Colonic mucosa (tissue), 4 donors: ENCODE measurements around the gene JPH4. TPM values are rescaled to one million over a fixed set of nuclear protein-coding genes. Genes with fewer than 3 reads are reported as not detected.

ENCODE experiments used
- DNase-seq: peaks from one replicate; pipeline ENCODE4 v3.0.0-alpha.2; 2020
- H3K27ac ChIP-seq: fragments of 200-600 bp; one replicate; pipeline ENCODE4 v1.8.0; 2021
- H3K27me3 ChIP-seq: fragments of 200-600 bp; one replicate; pipeline ENCODE4 v1.8.0; 2021
- H3K36me3 ChIP-seq: fragments of 200-600 bp; one replicate; pipeline ENCODE4 v1.8.0; 2021
- H3K4me1 ChIP-seq: fragments of 200-600 bp; one replicate; pipeline ENCODE4 v1.8.0; 2021; ENCODE audit warnings: mild to moderate bottlenecking
- H3K4me3 ChIP-seq: fragments of 200-600 bp; one replicate; pipeline ENCODE4 v1.8.0; 2021
- H3K9ac ChIP-seq, 2 donors: one replicate each; pipeline ENCODE4 v1.7.0; 2013; ENCODE audit warnings: control low read depth in 2 of 2, low read depth in 2 of 2, low read length in 2 of 2
- H3K9me3 ChIP-seq: fragments of 200-600 bp; one replicate; pipeline ENCODE4 v1.8.0; 2021
- intact Hi-C: fragments of 100-400 bp; cut with DNase I; formaldehyde crosslinking; loops from one replicate; pipeline ENCODE4 v1.14.1; 2022
- total RNA-seq, 2 donors: library from RNA; stranded (reverse); fragmentation: NEBNext Ultra II Directional in 1 of 2; extraction: Animal tissue kit (Norgen Biotek cat#: 25700) in 1 of 2; gene quantifications; one replicate each; pipeline ENCODE4 v1.2.1, GENCODE V29; 2021
- TF ChIP-seq, protein P1 (sequence below): fragments of 200-600 bp; IDR thresholded peaks from one replicate; pipeline ENCODE4 v1.8.0; 2022; ENCODE audit warnings: antibody characterized with exemption, mild to moderate bottlenecking
- donor health status: healthy.
- donor health status: DM: no; HTN: no; CAD: no.
- donor health status: DM: no; HTN: no; CAD: no.

The JPH4 gene
- total RNA-seq, result under 1 TPM; 0.30 to 0.58 TPM

DNA sequence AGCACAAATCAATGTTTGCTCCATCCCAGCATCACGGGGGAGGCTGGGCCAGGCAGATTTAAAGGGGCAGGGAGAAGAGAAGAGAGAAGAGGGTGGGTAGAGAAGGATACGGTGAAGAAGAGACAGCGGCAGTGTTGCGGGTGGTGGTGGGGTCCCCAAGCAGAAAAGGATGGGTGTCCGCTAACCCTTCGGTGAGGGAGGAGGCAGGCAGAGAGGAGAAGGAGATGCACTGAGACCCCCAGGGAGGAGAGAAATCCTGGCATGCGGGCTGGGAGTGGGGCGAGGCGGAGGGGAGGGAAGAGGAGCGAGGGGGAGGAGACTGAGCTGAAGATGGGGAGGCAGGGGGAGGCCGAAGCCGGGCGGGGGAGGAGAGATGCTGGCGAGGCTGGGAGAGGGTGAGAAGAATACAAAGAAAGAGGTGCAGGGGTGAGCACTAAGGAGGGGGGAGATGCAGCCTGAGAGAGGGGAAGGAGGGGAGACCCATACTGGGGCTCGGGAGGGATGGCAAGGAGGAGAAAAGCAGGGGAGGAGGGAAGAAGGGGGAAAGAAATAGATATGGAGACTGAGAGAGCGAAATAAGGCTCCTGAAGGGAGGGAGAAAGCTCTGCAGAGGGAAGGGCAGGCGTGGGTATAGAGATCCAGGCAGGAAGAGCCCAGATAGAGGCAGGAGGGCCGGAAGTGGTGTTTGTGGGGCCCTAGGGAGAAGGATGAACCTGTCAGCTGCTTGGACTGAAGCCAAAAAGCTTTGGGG, at the start of gene JPH4:
Gene JPH4 (minus strand): TSS at position 231 of the 751 bp plus-strand sequence. CDS start 1,337 bp downstream, outside the sequence.
- Histone ChIP-seq H3K27me3 (peaks cover 27% of the 10 kb centered on the region), H3K9me3 (no peaks in the 10 kb centered on the region), H3K4me1 (peaks cover 3% of the 10 kb centered on the region), H3K27ac (no peak within 1 kb of the TSS), H3K9ac (no peak within 1 kb of the TSS), H3K4me3 (no peak within 1 kb of the TSS), H3K36me3 (no peaks in the 10 kb centered on the region)
- TF ChIP-seq, protein P1, sequence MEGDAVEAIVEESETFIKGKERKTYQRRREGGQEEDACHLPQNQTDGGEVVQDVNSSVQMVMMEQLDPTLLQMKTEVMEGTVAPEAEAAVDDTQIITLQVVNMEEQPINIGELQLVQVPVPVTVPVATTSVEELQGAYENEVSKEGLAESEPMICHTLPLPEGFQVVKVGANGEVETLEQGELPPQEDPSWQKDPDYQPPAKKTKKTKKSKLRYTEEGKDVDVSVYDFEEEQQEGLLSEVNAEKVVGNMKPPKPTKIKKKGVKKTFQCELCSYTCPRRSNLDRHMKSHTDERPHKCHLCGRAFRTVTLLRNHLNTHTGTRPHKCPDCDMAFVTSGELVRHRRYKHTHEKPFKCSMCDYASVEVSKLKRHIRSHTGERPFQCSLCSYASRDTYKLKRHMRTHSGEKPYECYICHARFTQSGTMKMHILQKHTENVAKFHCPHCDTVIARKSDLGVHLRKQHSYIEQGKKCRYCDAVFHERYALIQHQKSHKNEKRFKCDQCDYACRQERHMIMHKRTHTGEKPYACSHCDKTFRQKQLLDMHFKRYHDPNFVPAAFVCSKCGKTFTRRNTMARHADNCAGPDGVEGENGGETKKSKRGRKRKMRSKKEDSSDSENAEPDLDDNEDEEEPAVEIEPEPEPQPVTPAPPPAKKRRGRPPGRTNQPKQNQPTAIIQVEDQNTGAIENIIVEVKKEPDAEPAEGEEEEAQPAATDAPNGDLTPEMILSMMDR, result no peak
- intact Hi-C loops, result no loop called here
- no peak for DNase-seq

DNA sequence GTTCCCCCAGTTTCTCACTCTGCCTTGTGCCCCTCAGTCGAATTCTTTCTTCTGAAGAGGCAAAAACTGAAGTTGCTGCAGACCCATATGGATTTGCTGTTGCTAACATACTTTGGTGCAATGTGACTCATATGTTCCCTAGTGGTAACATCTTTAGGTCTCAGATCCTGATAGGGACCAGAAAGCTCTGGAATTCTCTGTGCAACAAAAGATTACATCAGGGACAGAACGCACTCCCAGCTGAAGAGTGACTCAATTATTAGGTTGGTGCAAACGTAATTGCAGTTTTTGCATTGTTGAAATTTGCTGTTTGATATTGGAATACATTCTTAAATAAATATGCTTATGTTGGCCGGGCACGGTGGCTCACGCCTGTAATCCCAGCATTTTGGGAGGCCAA, 49.4 kb upstream of the JPH4 start:
- H3K9ac ChIP-seq, result no peak overlapping the region
- TF ChIP-seq, protein P1, result no peak
- intact Hi-C loops, result no loop called here
- no peaks in the 10 kb centered on the region for H3K27me3 ChIP-seq
- no peak for DNase-seq
- H3K4me1 ChIP-seq, result no peaks in the 10 kb centered on the region
- H3K9me3 ChIP-seq, result peaks cover 3% of the 10 kb centered on the region
- H3K4me3 ChIP-seq, result no peak overlapping the region
- H3K27ac ChIP-seq, result no peak overlapping the region
- no peaks in the 10 kb centered on the region for H3K36me3 ChIP-seq

DNA sequence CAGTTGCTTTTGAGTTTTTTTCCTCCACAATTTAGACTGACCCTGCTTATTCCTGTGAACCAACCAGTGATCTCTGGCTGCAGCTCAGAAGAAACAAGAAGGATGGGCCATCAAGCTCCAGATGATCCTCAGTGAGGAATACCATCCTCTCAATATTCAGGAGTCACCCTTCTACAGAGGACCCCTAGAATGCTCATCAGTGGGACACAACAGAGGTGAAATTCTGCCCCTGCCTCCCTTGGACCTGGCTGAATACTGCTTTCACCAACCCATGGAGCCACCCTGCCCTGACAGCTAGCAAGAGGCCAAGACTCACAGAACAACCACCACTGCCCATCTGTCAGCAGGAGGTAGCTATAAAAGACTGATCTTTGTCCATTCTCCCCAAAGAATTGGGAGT, 48.4 kb upstream of the JPH4 start:
- no peaks in the 10 kb centered on the region for H3K36me3 ChIP-seq
- intact Hi-C loops, result no loop called here
- DNase-seq, result no peak
- no peak overlapping the region for H3K4me3 ChIP-seq
- no peak overlapping the region for H3K9ac ChIP-seq
- no peaks in the 10 kb centered on the region for H3K27me3 ChIP-seq
- TF ChIP-seq, protein P1, result no peak
- H3K9me3 ChIP-seq, result peaks cover 3% of the 10 kb centered on the region
- no peak overlapping the region for H3K27ac ChIP-seq
- no peaks in the 10 kb centered on the region for H3K4me1 ChIP-seq

DNA sequence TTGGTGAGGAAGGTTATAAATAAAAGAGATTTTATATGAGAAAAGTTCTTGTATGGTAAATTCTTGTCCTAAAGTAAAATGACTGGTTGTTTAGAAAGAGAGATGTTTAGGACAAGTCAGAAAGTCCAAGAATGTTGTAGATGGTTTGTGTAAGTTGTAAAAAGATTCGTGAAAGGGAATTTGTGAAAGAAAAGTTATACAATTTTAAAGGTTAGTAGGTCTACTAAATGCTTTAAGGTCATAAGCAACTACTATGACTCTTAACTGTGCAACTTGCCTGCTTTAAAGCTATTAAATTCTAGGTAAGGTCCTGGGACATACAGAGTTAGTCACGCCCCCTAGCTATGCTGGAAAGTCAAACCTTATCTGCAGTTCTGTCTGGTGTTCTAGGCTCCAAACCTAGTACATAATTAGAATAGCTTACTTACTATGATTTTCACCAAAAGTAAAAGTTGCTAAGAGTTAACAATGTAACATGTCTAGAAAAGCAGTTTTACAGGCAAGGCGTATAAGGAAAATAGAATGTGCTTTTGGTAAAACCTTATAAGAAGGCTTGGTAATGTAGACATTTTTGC, 46.3 kb upstream of the JPH4 start:
- Histone ChIP-seq H3K27ac (no peak overlapping the region), H3K4me1 (no peaks in the 10 kb centered on the region), H3K4me3 (no peak overlapping the region), H3K36me3 (no peaks in the 10 kb centered on the region), H3K27me3 (no peaks in the 10 kb centered on the region), H3K9me3 (peaks cover 3% of the 10 kb centered on the region), H3K9ac (no peak overlapping the region)
- TF ChIP-seq, protein P1, result no peak
- DNase-seq, result no peak
- intact Hi-C loops, result no loop called here

DNA sequence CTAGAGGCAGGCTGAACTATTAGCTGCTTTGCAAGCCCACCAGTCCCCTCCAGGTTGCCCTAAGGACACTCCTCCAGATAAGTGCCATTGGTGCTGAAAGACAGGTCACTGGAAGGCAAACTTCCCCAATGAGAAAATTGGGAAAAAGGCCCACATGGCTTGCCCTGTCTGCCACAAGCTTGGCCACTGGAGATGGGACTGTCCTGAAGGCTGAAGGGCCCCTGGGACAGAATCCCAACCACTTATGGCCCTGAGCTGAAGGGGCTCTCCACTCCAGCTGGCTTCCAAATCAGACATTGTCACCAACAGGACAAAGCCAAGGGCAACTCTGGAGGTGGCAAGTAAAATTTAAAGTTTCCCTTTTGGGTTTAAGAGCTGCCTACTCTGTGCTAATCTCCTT, 45.4 kb upstream of the JPH4 start:
- Histone ChIP-seq H3K9me3 (peaks cover 3% of the 10 kb centered on the region), H3K9ac (no peak overlapping the region), H3K27me3 (no peaks in the 10 kb centered on the region), H3K36me3 (no peaks in the 10 kb centered on the region), H3K4me3 (no peak overlapping the region), H3K27ac (no peak overlapping the region), H3K4me1 (no peaks in the 10 kb centered on the region)
- DNase-seq, result no peak
- intact Hi-C loops, result no loop called here
- TF ChIP-seq, protein P1, result no peak
